DOHH2 (cell line): ENCODE data around the gene STARD10.

ENCODE experiments used
- CTCF ChIP-seq: fragments of 200-600 bp; sonication (generic); IDR thresholded peaks from one replicate; pipeline ENCODE4 v1.5.1; 2014; ENCODE audit warnings: antibody characterized with exemption, mild to moderate bottlenecking, low read depth, low read length; ENCODE audit not compliant: poor library complexity, severe bottlenecking
- EZH2phosphoT487 ChIP-seq: fragments of 200-600 bp; sonication (generic); IDR thresholded peaks from 2 replicates; pipeline ENCODE4 v1.6.1; 2017; ENCODE audit warnings: borderline replicate concordance, mild to moderate bottlenecking, antibody characterized with exemption, low read length, moderate library complexity, mixed read lengths

- TF ChIP-seq CTCF (no peak), EZH2phosphoT487 (no peak)
These were observed 34.3 kb upstream of the STARD10 start for GRCh38 chr11:72828081-72828567.
